ENCODE results near the gene CDC7.

GRCh38 chr1:91455334-91455733, 45.3 kb upstream of the CDC7 start:
- no peak for TF ChIP-seq YY1 (IDR thresholded peaks at IDR 0.05; ENCODE audit: low read depth)
- no peak for TF ChIP-seq MAX (IDR thresholded peaks at IDR 0.05)
- TF ChIP-seq, protein P1, sequence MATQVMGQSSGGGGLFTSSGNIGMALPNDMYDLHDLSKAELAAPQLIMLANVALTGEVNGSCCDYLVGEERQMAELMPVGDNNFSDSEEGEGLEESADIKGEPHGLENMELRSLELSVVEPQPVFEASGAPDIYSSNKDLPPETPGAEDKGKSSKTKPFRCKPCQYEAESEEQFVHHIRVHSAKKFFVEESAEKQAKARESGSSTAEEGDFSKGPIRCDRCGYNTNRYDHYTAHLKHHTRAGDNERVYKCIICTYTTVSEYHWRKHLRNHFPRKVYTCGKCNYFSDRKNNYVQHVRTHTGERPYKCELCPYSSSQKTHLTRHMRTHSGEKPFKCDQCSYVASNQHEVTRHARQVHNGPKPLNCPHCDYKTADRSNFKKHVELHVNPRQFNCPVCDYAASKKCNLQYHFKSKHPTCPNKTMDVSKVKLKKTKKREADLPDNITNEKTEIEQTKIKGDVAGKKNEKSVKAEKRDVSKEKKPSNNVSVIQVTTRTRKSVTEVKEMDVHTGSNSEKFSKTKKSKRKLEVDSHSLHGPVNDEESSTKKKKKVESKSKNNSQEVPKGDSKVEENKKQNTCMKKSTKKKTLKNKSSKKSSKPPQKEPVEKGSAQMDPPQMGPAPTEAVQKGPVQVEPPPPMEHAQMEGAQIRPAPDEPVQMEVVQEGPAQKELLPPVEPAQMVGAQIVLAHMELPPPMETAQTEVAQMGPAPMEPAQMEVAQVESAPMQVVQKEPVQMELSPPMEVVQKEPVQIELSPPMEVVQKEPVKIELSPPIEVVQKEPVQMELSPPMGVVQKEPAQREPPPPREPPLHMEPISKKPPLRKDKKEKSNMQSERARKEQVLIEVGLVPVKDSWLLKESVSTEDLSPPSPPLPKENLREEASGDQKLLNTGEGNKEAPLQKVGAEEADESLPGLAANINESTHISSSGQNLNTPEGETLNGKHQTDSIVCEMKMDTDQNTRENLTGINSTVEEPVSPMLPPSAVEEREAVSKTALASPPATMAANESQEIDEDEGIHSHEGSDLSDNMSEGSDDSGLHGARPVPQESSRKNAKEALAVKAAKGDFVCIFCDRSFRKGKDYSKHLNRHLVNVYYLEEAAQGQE (IDR thresholded peaks at IDR 0.05; ENCODE audit: low read depth): no peak
- TF ChIP-seq EP300 (IDR thresholded peaks at IDR 0.05; ENCODE audit: borderline replicate concordance): no peak
- TF ChIP-seq TAF1 (IDR thresholded peaks at IDR 0.05; ENCODE audit: low read depth): no peak
- TF ChIP-seq RAD21 (IDR thresholded peaks at IDR 0.05; ENCODE audit: low read depth): no peak
- TF ChIP-seq ZBTB7A (IDR thresholded peaks at IDR 0.05; ENCODE audit: low read depth): no peak
- no peak for TF ChIP-seq TEAD4 (IDR thresholded peaks at IDR 0.05)
- no peak for TF ChIP-seq CREB1 (IDR thresholded peaks at IDR 0.05; ENCODE audit: low read depth)
- TF ChIP-seq TCF12 (IDR thresholded peaks at IDR 0.05; ENCODE audit: low read depth): no peak
- TF ChIP-seq FOXM1 (IDR thresholded peaks at IDR 0.05; ENCODE audit: borderline replicate concordance, low read depth): no peak
- TF ChIP-seq CEBPB (IDR thresholded peaks at IDR 0.05): no peak
- no peak for TF ChIP-seq NFIC (IDR thresholded peaks at IDR 0.05)
- TF ChIP-seq EGR1 (IDR thresholded peaks at IDR 0.05): no peak

Data from Ishikawa (cell line).